Activated CD4-positive, alpha-beta T cell treated with anti-CD3 and anti-CD28 coated beads, Interleukin-2, amount 10 ng/mL, durations not matched to agents 7 days and 5 days (primary cell): ENCODE measurements around the gene ZNF337. TPM values are rescaled to one million over a fixed set of nuclear protein-coding genes. Genes with fewer than 3 reads are reported as not detected.
A peak's percentile ranks its signal among the peaks of the same experiment; 100 is the strongest.
"Not testable (repeated sequence)": the region's sequence is repeated elsewhere in the genome, so short reads cannot be mapped to it uniquely, and the experiment has no call there.

Experiments
- CTCF ChIA-PET: fragments of 350-600 bp; sonication (Branson Sonifier 250); formaldehyde crosslinking; loops from one replicate; lab custom pipeline; 2021; ENCODE audit warnings: antibody characterized with exemption; lab: Charles Lee
- POLR2A ChIA-PET: fragments of 350-600 bp; sonication (Branson Sonifier 250); formaldehyde crosslinking; loops from one replicate; lab custom pipeline; 2021; ENCODE audit warnings: antibody characterized with exemption; lab: Charles Lee
- DNase-seq: peaks from one replicate; pipeline ENCODE4 v3.0.0-alpha.2; 2020
- H3K27ac Mint-ChIP-seq: one replicate; pipeline ENCODE4 v1.8.0; 2021; ENCODE audit warnings: mild to moderate bottlenecking, moderate library complexity, mixed read lengths
- H3K27me3 Mint-ChIP-seq: one replicate; pipeline ENCODE4 v1.8.0; 2021; ENCODE audit warnings: mixed read lengths
- H3K36me3 Mint-ChIP-seq: one replicate; pipeline ENCODE4 v1.8.0; 2021; ENCODE audit warnings: low read depth, mixed read lengths
- H3K4me1 Mint-ChIP-seq: one replicate; pipeline ENCODE4 v1.8.0; 2021; ENCODE audit warnings: mixed read lengths
- H3K4me3 Mint-ChIP-seq: one replicate; pipeline ENCODE4 v1.8.0; 2021; ENCODE audit warnings: mild to moderate bottlenecking, moderate library complexity, mixed read lengths
- H3K9me3 Mint-ChIP-seq: one replicate; pipeline ENCODE4 v1.8.0; 2021; ENCODE audit warnings: mixed read lengths
- total RNA-seq, 2 experiments: library from RNA; stranded (reverse); gene quantifications; one replicate each; pipeline ENCODE4 v1.2.3, GENCODE V29; 2021

The ZNF337 gene
- total RNA-seq, 2 experiments from 2014 or later = 14.5 to 15.1 TPM

- DNase-seq = no peak
- H3K27ac Mint-ChIP-seq = no peak overlapping the region
- H3K9me3 Mint-ChIP-seq = peaks cover 17% of the 10 kb centered on the region
- H3K36me3 Mint-ChIP-seq = peaks cover 37% of the 10 kb centered on the region
- H3K4me3 Mint-ChIP-seq = no peak overlapping the region
- peaks cover 1% of the 10 kb centered on the region for H3K4me1 Mint-ChIP-seq
- POLR2A ChIA-PET = no interaction called here
- CTCF ChIA-PET = no interaction called here
- no peaks in the 10 kb centered on the region for H3K27me3 Mint-ChIP-seq
These were observed 59.4 kb downstream of the ZNF337 start for GRCh38 chr20:25637247-25637646.

- H3K27me3 Mint-ChIP-seq = no peaks in the 10 kb centered on the region
These were observed 63.5 kb downstream of the ZNF337 start for GRCh38 chr20:25632940-25633790.

GRCh38 chr20:25630615-25631014 is 66.0 kb downstream of the ZNF337 start:
- H3K27ac Mint-ChIP-seq, POLR2A ChIA-PET, CTCF ChIA-PET, DNase-seq, H3K4me3 Mint-ChIP-seq, H3K27me3 Mint-ChIP-seq, H3K4me1 Mint-ChIP-seq: not testable (repeated sequence)
- peaks cover 35% of the 10 kb centered on the region for H3K9me3 Mint-ChIP-seq
- peaks cover 33% of the 10 kb centered on the region for H3K36me3 Mint-ChIP-seq

More at GRCh38 chr20:25632940-25633790, 63.5 kb downstream of the ZNF337 start:
- ChIA-PET POLR2A (no interaction called here), CTCF (interaction anchor here (1.3 kb wide), 1 partner anchor 10 kb away, joined by 3 read pairs; no protein-coding TSS in a partner anchor)
- no peak for DNase-seq
- Mint-ChIP-seq H3K4me1 (no peaks in the 10 kb centered on the region), H3K9me3 (peaks cover 33% of the 10 kb centered on the region), H3K27ac (no peak overlapping the region), H3K4me3 (no peak overlapping the region), H3K36me3 (peaks cover 43% of the 10 kb centered on the region)

- H3K9me3 Mint-ChIP-seq = peaks cover 35% of the 10 kb centered on the region
- no peak overlapping the region for H3K4me3 Mint-ChIP-seq
- ChIA-PET CTCF (no interaction called here), POLR2A (no interaction called here)
- DNase-seq = no peak
- H3K27ac Mint-ChIP-seq = no peak overlapping the region
- H3K27me3 Mint-ChIP-seq = no peaks in the 10 kb centered on the region
- peaks cover 26% of the 10 kb centered on the region for H3K36me3 Mint-ChIP-seq
- no peaks in the 10 kb centered on the region for H3K4me1 Mint-ChIP-seq
These were observed 66.7 kb downstream of the ZNF337 start for GRCh38 chr20:25629816-25630499.

- H3K27ac Mint-ChIP-seq = no peak overlapping the region
- H3K4me1 Mint-ChIP-seq = peaks cover 18% of the 10 kb centered on the region
- ChIA-PET CTCF (no interaction called here), POLR2A (no interaction called here)
- DNase-seq = no peak
- no peaks in the 10 kb centered on the region for H3K27me3 Mint-ChIP-seq
- no peak overlapping the region for H3K4me3 Mint-ChIP-seq
- peaks cover 30% of the 10 kb centered on the region for H3K9me3 Mint-ChIP-seq
- peaks cover 18% of the 10 kb centered on the region for H3K36me3 Mint-ChIP-seq
These were observed 69.9 kb downstream of the ZNF337 start for GRCh38 chr20:25626779-25627178.

GRCh38 chr20:25624500-25624939 is 72.1 kb downstream of the ZNF337 start:
- DNase-seq = no peak

More at GRCh38 chr20:25624500-25624939, 72.1 kb downstream of the ZNF337 start:
- CTCF ChIA-PET = no interaction called here
- H3K27me3 Mint-ChIP-seq = no peaks in the 10 kb centered on the region
- H3K36me3 Mint-ChIP-seq = peaks cover 12% of the 10 kb centered on the region
- H3K4me1 Mint-ChIP-seq = peaks cover 30% of the 10 kb centered on the region
- peaks cover 23% of the 10 kb centered on the region for H3K9me3 Mint-ChIP-seq
- H3K4me3 Mint-ChIP-seq = peak overlapping the region; percentile 87
- POLR2A ChIA-PET = no interaction called here
- H3K27ac Mint-ChIP-seq = peak overlapping the region; percentile 95

Other genes with a start within 250 kb of the ZNF337 start
- 1 to 10 TPM; 2.3 to 3.7 TPM for gene NINL, start 111.3 kb downstream of the ZNF337 start, total RNA-seq
- gene NANP, start 72.8 kb downstream of the ZNF337 start, total RNA-seq = 1 to 10 TPM; 4.7 to 5.8 TPM